ENCODE measurements around the gene CCDC85A. TPM values are rescaled to one million over a fixed set of nuclear protein-coding genes. Genes with fewer than 3 reads are reported as not detected.
A peak's percentile ranks its signal among the peaks of the same experiment; 100 is the strongest.
"Not testable (repeated sequence)": the region's sequence is repeated elsewhere in the genome, so short reads cannot be mapped to it uniquely, and the experiment has no call there.

The CCDC85A gene
- 1.8 TPM for total RNA-seq

- DNase-seq (ENCODE audit: low spot score) = peak; percentile 85
These were observed at the start of gene CCDC85A for GRCh38 chr2:56183643-56184499. Gene CCDC85A, plus strand, starts transcription at chr2:56183990. Its CDS starts 635 bp downstream, at chr2:56184625.

GRCh38 chr2:56134861-56135260 is 48.9 kb upstream of the CCDC85A start:
- no peak for DNase-seq (ENCODE audit: low spot score)

- DNase-seq (ENCODE audit: low spot score) = not testable (repeated sequence)
These were observed 41.2 kb upstream of the CCDC85A start for GRCh38 chr2:56142497-56143061.

DNA sequence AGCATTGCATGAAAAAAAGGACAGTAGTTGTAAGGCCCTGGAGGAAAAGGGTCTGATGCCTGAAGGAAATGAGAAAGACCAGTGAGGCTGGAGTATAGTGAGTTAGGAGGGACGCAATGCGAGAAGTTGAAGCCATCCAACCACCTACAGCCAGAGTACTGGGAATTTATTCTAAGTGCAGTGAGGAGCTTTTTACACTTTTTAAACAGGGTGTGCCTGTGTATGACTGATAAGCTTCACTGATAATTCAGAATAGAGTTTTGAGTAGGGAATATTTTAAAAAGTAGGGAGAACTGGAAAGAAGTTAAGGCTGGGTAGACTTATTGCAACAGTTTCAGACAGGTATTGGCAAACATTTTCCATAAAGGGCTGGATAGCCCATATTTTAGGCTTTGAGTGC is 35.9 kb upstream of the CCDC85A start:
- no peak for DNase-seq (ENCODE audit: low spot score)

- no peak for DNase-seq (ENCODE audit: low spot score)
These were observed 35.0 kb upstream of the CCDC85A start for GRCh38 chr2:56148825-56149224.

- no peak for DNase-seq (ENCODE audit: low spot score)
These were observed 31.9 kb upstream of the CCDC85A start for GRCh38 chr2:56151841-56152240.

- no peak for DNase-seq (ENCODE audit: low spot score)
These were observed 28.6 kb upstream of the CCDC85A start for GRCh38 chr2:56155188-56155587.

DNA sequence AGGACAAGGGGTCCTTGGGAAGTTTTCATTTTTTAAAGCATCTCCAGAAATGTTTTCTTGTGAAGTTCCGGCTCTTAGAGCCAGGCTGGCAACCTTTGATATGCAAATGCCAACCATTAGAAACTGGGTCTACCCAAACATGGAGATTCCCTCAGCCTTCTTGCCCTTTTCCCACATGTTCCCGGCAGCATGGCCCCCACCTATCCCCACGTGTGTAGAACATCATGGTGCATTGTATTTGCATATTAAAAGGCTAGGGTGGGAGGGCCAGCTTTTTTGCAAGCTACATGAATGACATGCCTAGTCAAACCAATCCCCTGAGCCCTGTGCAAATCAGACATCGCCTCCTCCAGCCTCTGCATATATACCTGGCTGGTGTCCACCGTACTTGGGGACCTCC is 23.9 kb upstream of the CCDC85A start:
- DNase-seq (ENCODE audit: low spot score) = not testable (repeated sequence)

GRCh38 chr2:56167616-56168562 is 15.9 kb upstream of the CCDC85A start:
- no peak for DNase-seq (ENCODE audit: low spot score)

DNA sequence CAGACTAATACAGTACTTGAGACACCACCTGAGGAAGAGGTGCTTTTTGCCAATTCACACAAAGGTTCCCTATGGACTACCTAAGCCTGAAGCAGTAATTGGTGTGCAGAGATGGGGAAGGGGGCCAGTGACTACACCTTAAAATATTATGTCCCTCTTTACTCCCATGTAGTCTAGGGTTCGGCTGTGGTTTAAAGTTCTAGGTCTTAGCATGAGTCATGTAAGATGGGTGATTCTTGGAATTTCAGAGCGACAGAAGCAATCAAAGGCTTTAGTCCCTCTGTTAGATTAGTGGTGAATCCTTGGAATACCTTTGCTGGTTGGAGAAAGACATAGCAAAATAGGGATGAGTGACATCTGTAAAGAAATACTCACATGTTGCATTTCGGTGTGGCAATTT is 14.3 kb upstream of the CCDC85A start:
- DNase-seq (ENCODE audit: low spot score) = no peak

DNA sequence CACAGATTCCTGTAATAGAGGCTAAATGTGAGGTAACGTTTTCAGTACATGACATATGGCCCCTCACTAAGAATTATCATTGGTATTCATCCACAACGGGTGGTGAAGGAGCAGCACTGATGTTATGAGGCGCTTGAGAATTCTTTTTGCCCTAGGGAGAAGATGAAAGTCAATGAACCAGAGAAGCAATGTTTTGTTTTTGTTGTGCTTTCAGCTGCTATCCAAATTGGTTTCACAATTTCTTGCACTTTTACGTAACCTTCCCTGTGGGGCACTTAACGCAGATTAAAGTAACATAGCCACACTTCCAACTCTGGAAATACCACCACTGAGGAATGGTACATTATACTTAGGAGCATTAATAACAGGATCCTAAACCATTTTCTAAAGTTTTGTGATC is 13.3 kb upstream of the CCDC85A start:
- DNase-seq (ENCODE audit: low spot score) = no peak

DNA sequence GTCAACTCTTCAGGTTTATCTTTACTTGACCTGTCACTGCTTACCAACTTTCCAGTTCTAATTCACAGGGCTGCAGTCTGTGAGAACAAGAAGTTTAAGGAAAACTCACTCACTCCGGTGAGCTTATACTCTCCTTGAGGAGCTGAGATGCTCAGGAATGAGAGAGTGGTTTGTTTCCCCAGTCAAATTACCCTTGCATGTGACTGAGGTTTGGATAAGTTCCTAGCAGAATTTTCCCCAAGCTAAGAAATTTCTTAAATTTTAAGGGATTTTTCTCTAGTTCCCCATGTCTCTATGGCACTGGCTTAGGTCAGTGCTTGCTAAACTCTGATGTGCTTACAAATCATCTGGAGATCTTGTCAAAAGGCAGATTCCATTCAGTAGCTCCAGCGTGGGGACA is 12.8 kb upstream of the CCDC85A start:
- DNase-seq (ENCODE audit: low spot score) = no peak

DNA sequence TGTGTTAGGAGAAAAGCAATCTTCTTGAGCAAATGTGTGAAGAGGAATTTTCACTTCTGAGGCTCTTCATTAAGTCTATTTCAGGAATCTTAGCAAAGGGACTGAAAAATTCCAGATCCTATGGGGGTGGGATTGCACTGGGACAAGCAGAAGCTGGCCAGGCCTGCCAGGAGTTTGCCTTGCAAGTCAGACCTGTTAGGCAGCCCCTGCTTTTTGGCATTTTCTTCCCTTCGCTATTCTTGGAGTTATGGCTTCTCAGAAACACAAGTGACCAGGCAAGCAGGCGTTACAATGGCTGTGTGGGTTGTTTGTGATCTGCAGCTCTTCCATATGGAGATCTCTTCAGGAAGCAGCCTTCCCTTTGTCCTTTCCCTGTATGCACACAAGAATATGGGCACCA is 8.0 kb upstream of the CCDC85A start:
- DNase-seq (ENCODE audit: low spot score) = no peak

DNA sequence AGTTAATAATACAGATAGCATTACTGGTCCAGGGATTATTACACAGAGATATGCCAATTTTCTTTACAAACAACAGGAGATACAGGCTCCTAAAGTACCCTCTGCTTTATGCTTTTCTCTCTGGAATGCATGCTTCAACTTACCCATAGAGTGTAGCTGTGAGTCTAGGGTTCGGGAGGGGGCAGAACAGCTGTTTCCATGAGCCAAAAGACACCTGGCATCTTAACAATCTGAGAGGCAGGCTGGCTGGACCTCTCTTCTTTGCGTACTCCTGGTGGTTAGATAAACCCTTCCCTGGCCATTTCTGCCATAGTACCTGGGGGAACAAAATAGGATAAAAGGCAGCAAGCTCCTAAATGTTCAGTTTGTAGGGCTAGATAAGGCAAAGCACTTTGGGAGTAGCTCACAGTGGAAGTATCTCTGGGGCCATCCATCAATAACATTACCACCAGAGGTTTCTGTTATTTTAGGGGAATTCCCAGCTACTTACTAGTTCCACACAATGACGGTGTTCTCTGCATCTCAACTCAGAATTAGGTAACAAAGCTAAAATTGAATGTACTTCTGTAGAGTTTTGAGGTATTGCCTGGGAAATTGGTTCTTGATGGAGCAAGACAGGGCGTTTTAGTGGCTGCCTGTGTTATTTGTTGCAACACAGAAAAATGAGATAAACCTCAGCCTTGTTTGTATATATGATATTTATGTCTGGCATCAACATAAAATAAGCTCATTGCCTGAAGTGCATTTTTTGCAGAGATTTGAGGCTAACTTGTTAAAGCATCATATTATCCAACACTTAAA is 6.2 kb upstream of the CCDC85A start:
- DNase-seq (ENCODE audit: low spot score) = no peak

GRCh38 chr2:56179931-56180330 is 3.9 kb upstream of the CCDC85A start:
- DNase-seq (ENCODE audit: low spot score) = no peak

DNA sequence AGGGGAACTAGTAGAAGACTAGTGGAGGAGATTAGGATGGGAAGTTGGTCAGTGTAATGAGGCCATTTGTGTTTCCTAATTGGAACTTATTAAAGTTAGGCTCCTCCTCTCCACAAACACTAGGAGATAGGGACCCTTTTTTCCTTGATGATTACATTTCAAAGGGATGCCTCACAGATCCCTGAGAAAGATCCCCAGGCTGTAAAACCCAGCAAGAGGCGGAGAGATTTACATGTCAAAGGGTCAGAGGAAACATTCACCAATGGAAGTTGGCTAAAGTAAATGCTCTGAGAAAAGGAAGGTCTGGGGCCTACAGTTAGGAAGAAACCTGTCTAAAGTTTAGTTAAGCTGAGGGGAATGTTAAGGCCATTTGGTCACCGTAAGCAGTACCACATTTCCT is 1.4 kb upstream of the CCDC85A start:
- DNase-seq (ENCODE audit: low spot score) = no peak

DNA sequence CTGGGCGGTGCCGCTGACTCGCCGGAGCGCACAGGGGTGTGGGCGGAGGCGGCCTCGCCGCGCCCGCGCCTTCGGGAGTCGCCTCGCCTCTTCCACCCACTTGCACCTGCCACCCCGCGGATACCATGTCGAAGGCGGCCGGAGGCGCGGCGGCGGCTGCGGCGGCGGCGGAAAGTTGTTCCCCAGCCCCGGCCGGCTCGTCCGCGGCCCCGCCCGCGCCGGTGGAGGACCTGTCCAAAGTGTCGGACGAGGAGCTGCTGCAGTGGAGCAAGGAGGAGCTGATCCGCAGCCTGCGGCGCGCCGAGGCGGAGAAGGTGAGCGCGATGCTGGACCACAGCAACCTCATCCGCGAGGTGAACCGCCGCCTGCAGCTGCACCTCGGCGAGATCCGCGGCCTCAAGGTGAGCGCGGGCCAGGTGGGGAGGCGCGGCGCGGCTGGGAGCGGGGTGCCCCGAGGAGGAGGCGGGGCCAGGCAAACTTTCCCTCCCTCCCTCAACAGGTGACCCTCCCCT is 766 bp downstream of the CCDC85A start:
- no peak for DNase-seq (ENCODE audit: low spot score)

DNA sequence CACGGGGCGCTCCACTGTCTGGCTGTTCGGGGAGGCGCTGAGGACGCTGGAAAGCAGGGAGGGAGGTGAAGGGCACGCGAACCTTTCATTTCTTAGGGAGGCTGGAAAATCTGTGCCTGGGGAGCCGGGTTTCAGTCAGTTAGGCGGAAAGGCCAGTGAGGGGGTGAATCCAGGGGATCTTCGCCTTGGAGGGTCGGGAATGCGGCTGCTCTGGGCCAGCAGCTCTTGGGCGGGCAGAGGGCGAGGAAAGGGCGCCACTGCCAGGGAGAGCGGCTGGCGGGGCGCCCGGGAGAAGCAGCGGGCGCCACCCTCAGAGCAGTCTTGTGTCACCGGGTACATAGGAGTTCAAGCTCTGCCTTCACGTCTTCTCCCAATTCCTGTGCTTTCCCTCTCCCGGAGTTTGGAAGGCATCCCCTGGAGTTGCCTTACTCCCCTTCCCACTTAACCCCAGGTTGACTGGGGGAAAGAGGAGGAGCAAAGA is 1.4 kb downstream of the CCDC85A start:
- peak; percentile 20 for DNase-seq (ENCODE audit: low spot score)

- DNase-seq (ENCODE audit: low spot score) = peak; percentile 49
These were observed 1.8 kb downstream of the CCDC85A start for GRCh38 chr2:56185582-56186046.

GRCh38 chr2:56191617-56192016 is 7.8 kb downstream of the CCDC85A start:
- peak; percentile 29 for DNase-seq (ENCODE audit: low spot score)
